Gastrocnemius medialis (tissue), 4 donors: ENCODE measurements around the gene OMA1. TPM values are rescaled to one million over a fixed set of nuclear protein-coding genes. Genes with fewer than 3 reads are reported as not detected.
A peak's percentile ranks its signal among the peaks of the same experiment; 100 is the strongest.

Experiments used
- ATAC-seq, 2 donors: fragments of 150-250 bp; one replicate each; pipeline ENCODE4 v1.9.1; 2016
- DNase-seq, 2 donors: peaks; one replicate each; pipeline ENCODE4 v3.0.0-alpha.2; 2019
- H3K27ac ChIP-seq, 4 donors: fragments of 200-600 bp; sonication (generic); 1 replicate in 1 of 4; 2 replicates in 3 of 4; pipeline ENCODE4 v1.5.1; 2016 to 2018; ENCODE audit warnings: mild to moderate bottlenecking in 2 of 4, moderate library complexity in 1 of 4
- H3K27me3 ChIP-seq, 3 donors: fragments of 200-600 bp; sonication (generic) in 2 of 3; 1 replicate in 1 of 3; 2 replicates in 2 of 3; pipeline versions ENCODE4 v1.5.1 to v1.6.0; 2016 to 2019; ENCODE audit warnings: mild to moderate bottlenecking in 1 of 3, moderate library complexity in 1 of 3
- H3K36me3 ChIP-seq, 2 donors: fragments of 200-600 bp; sonication (generic) in 1 of 2; one replicate each; pipeline ENCODE4 v1.5.1; 2017 to 2018
- H3K4me1 ChIP-seq, 2 donors: fragments of 200-600 bp; sonication (generic) in 1 of 2; one replicate each; pipeline ENCODE4 v1.5.1; 2016 to 2017; ENCODE audit warnings: mild to moderate bottlenecking in 2 of 2
- H3K4me3 ChIP-seq, 4 donors: fragments of 200-600 bp; sonication (generic) in 3 of 4; 1 replicate in 1 of 4; 2 replicates in 3 of 4; pipeline ENCODE4 v1.5.1; 2016 to 2019; ENCODE audit warnings: mild to moderate bottlenecking in 2 of 4
- H3K9me3 ChIP-seq, 3 donors: fragments of 200-600 bp; sonication (generic) in 2 of 3; 1 replicate in 1 of 3; 2 replicates in 2 of 3; pipeline ENCODE4 v1.5.1; 2016 to 2019
- CTCF ChIP-seq, 5 experiments: fragments of 450-650 bp in 3 of 5; fragments of 200-600 bp in 2 of 5; sonication (generic) in 2 of 5; IDR thresholded peaks in 4 of 5; conservative IDR thresholded peaks in 1 of 5; 1 replicate in 4 of 5; 2 replicates in 1 of 5; pipeline ENCODE4 v1.5.1; 2016 to 2019; ENCODE audit warnings: antibody characterized with exemption in 5 of 5, mild to moderate bottlenecking in 3 of 5, moderate library complexity in 3 of 5
- POLR2A ChIP-seq, 2 donors: fragments of 450-650 bp; IDR thresholded peaks; one replicate each; pipeline ENCODE4 v1.6.1; 2017; ENCODE audit warnings: antibody characterized with exemption in 2 of 2, mild to moderate bottlenecking in 2 of 2, moderate library complexity in 2 of 2
- in situ Hi-C, 4 donors: fragments of 200-750 bp; cut with MboI; loops; one replicate each; pipeline versions ENCODE4 v1.15.0 to v1.8.0; 2017; ENCODE audit warnings: low sequenced_read_pairs in 4 of 4
- intact Hi-C: fragments of 100-400 bp; cut with DNase I; formaldehyde crosslinking; loops from one replicate; pipeline ENCODE4 v1.15.1; 2023; ENCODE audit warnings: low total_unique reads
- total RNA-seq, 4 donors: library from RNA; depleted of rRNA; stranded (reverse); fragments of >200 nt; gene quantifications; one replicate each; pipeline versions ENCODE4 v1.1.0 to v1.2.3, GENCODE V29; 2016

The OMA1 gene
- total RNA-seq, 4 donors from 2014 or later, result 11.7 to 23.7 (median 19.3) TPM

- peak overlapping the region in 2 of 4 donors; percentile 39 to 48 for H3K4me3 ChIP-seq
- ATAC-seq (no peak), DNase-seq (no peak)
- no peaks in the 10 kb centered on the region for H3K4me1 ChIP-seq
- TF ChIP-seq POLR2A (IDR thresholded peaks at IDR 0.05) (no peak), CTCF (IDR thresholded peaks at IDR 0.05 in 4 of 5, conservative IDR thresholded peaks at IDR 0.05 in 1 of 5) (no peak)
- no peaks in the 10 kb centered on the region for H3K36me3 ChIP-seq
- H3K27ac ChIP-seq, result no peak overlapping the region
- peaks cover 14 to 46% (median 38%) of the 10 kb centered on the region in 3 donors for H3K27me3 ChIP-seq
- H3K9me3 ChIP-seq, result no peaks in the 10 kb centered on the region
- intact Hi-C loops (no loop called here), in situ Hi-C loops (no loop called here)
These were observed 29.2 kb upstream of the OMA1 start for GRCh38 chr1:58575551-58576324.

GRCh38 chr1:58574816-58575215, 28.3 kb upstream of the OMA1 start:
- Histone ChIP-seq H3K27me3 (peaks cover 14 to 46% (median 38%) of the 10 kb centered on the region in 3 donors), H3K4me1 (no peaks in the 10 kb centered on the region), H3K36me3 (no peaks in the 10 kb centered on the region), H3K27ac (no peak overlapping the region), H3K9me3 (no peaks in the 10 kb centered on the region), H3K4me3 (no peak overlapping the region)
- DNase-seq, result no peak
- in situ Hi-C loops, result no loop called here
- intact Hi-C loops, result no loop called here
- TF ChIP-seq CTCF (IDR thresholded peaks at IDR 0.05 in 4 of 5, conservative IDR thresholded peaks at IDR 0.05 in 1 of 5) (no peak), POLR2A (IDR thresholded peaks at IDR 0.05) (no peak)
- ATAC-seq, result no peak

- Histone ChIP-seq H3K4me1 (peaks cover under 1 to 1% of the 10 kb centered on the region in 2 donors), H3K4me3 (no peak overlapping the region), H3K9me3 (no peaks in the 10 kb centered on the region), H3K27me3 (peaks cover 14 to 41% (median 35%) of the 10 kb centered on the region in 3 donors), H3K27ac (no peak overlapping the region), H3K36me3 (no peaks in the 10 kb centered on the region)
- in situ Hi-C loops (no loop called here), intact Hi-C loops (no loop called here)
- no peak for TF ChIP-seq POLR2A (IDR thresholded peaks at IDR 0.05)
- ATAC-seq (no peak), DNase-seq (no peak)
These were observed 27.4 kb upstream of the OMA1 start for GRCh38 chr1:58573705-58574591.

GRCh38 chr1:58573138-58573537, 26.6 kb upstream of the OMA1 start:
- Histone ChIP-seq H3K9me3 (no peaks in the 10 kb centered on the region), H3K27ac (no peak overlapping the region), H3K27me3 (peaks cover 14 to 37% (median 35%) of the 10 kb centered on the region in 3 donors), H3K4me1 (peaks cover 9% of the 10 kb centered on the region in 2 donors), H3K36me3 (no peaks in the 10 kb centered on the region), H3K4me3 (no peak overlapping the region)
- TF ChIP-seq CTCF (IDR thresholded peaks at IDR 0.05 in 4 of 5, conservative IDR thresholded peaks at IDR 0.05 in 1 of 5), result no peak
- TF ChIP-seq POLR2A (IDR thresholded peaks at IDR 0.05), result no peak
- DNase-seq, result no peak
- intact Hi-C loops, result no loop called here
- ATAC-seq, result no peak
- in situ Hi-C loops, result no loop called here

GRCh38 chr1:58572690-58573089, 26.2 kb upstream of the OMA1 start:
- TF ChIP-seq CTCF (IDR thresholded peaks at IDR 0.05 in 4 of 5, conservative IDR thresholded peaks at IDR 0.05 in 1 of 5) (no peak), POLR2A (IDR thresholded peaks at IDR 0.05) (no peak)
- Histone ChIP-seq H3K4me1 (peaks cover 13 to 14% of the 10 kb centered on the region in 2 donors), H3K9me3 (no peaks in the 10 kb centered on the region), H3K27ac (no peak overlapping the region), H3K4me3 (no peak overlapping the region), H3K36me3 (no peaks in the 10 kb centered on the region), H3K27me3 (peaks cover 14 to 33% (median 32%) of the 10 kb centered on the region in 3 donors)
- ATAC-seq (no peak), DNase-seq (no peak)
- intact Hi-C loops (no loop called here), in situ Hi-C loops (no loop called here)
